OCI-LY1 (cell line): ENCODE results near the gene CACNA2D1.
"Not testable (repeated sequence)": the region's sequence is repeated elsewhere in the genome, so short reads cannot be mapped to it uniquely, and the experiment has no call there.

ENCODE experiments used
- H2AFZ ChIP-seq: fragments of 200-600 bp; sonication (generic), shearing (Covaris generic); 2 replicates; pipeline ENCODE4 v1.6.0; 2014; ENCODE audit warnings: antibody characterized with exemption, mild to moderate bottlenecking, low read length
- H3F3A ChIP-seq: fragments of 200-600 bp; sonication (generic), shearing (Covaris generic); 2 replicates; pipeline ENCODE4 v1.6.0; 2014; ENCODE audit warnings: mild to moderate bottlenecking, antibody characterized with exemption, low read length, moderate library complexity; ENCODE audit not compliant: insufficient read depth
- H3K27ac ChIP-seq: fragments of 200-600 bp; sonication (generic); 2 replicates; pipeline ENCODE4 v1.5.1; 2014; ENCODE audit warnings: low read length, mixed run types, mild to moderate bottlenecking, low read depth; ENCODE audit not compliant: poor library complexity, severe bottlenecking
- H3K27me3 ChIP-seq: fragments of 200-600 bp; sonication (generic); 2 replicates; pipeline ENCODE4 v1.6.0; 2014; ENCODE audit warnings: antibody characterized with exemption, mild to moderate bottlenecking, low read length, moderate library complexity; ENCODE audit not compliant: insufficient read depth
- H3K36me3 ChIP-seq: fragments of 200-600 bp; sonication (generic); 2 replicates; pipeline ENCODE4 v1.6.1; 2014; ENCODE audit warnings: mild to moderate bottlenecking, antibody characterized with exemption, low read length, moderate library complexity, mixed read lengths; ENCODE audit not compliant: insufficient read depth
- H3K4me1 ChIP-seq: fragments of 200-600 bp; sonication (generic); 2 replicates; pipeline ENCODE4 v1.5.1; 2014; ENCODE audit warnings: mild to moderate bottlenecking, low read length, moderate library complexity; ENCODE audit not compliant: insufficient read depth, severe bottlenecking
- H3K4me2 ChIP-seq: fragments of 200-600 bp; sonication (generic), shearing (Covaris generic); 2 replicates; pipeline ENCODE4 v1.6.1; 2014; ENCODE audit warnings: low read length
- H3K4me3 ChIP-seq: fragments of 200-600 bp; sonication (generic); 2 replicates; pipeline ENCODE4 v1.5.1; 2014; ENCODE audit warnings: low read length, low read depth, mild to moderate bottlenecking, mixed read lengths; ENCODE audit not compliant: poor library complexity, severe bottlenecking
- H3K79me2 ChIP-seq: fragments of 200-600 bp; shearing (Covaris generic); 2 replicates; pipeline ENCODE4 v1.6.1; 2016; ENCODE audit warnings: mixed run types, low read length, mixed read lengths; ENCODE audit not compliant: insufficient read depth
- H3K9ac ChIP-seq: fragments of 200-600 bp; sonication (generic), shearing (Covaris generic); 2 replicates; pipeline ENCODE4 v1.6.1; 2014; ENCODE audit warnings: mild to moderate bottlenecking, low read length, mixed read lengths
- H3K9me2 ChIP-seq: fragments of 200-600 bp; sonication (generic), shearing (Covaris generic); 2 replicates; pipeline ENCODE4 v1.6.1; 2014; ENCODE audit warnings: low read depth, mild to moderate bottlenecking, low read length, mixed read lengths
- H3K9me3 ChIP-seq: fragments of 200-600 bp; shearing (Covaris generic); 2 replicates; pipeline ENCODE4 v1.6.1; 2014; ENCODE audit warnings: low read length, mixed read lengths
- H4K20me1 ChIP-seq: fragments of 200-600 bp; sonication (generic), shearing (Covaris generic); 2 replicates; pipeline ENCODE4 v1.6.0; 2016; ENCODE audit warnings: mild to moderate bottlenecking, low read length; ENCODE audit not compliant: insufficient read depth
- EZH2 ChIP-seq: fragments of 200-600 bp; sonication (generic), shearing (Covaris generic); IDR thresholded peaks from 2 replicates; pipeline ENCODE4 v1.8.0; 2017; ENCODE audit warnings: borderline replicate concordance, mixed run types, mild to moderate bottlenecking, antibody characterized with exemption, low read length, moderate library complexity, mixed read lengths
- TF ChIP-seq, protein P1 (sequence below): fragments of 200-600 bp; sonication (generic), shearing (Covaris generic); IDR thresholded peaks from 2 replicates; pipeline ENCODE4 v1.5.1; 2017; ENCODE audit warnings: mild to moderate bottlenecking, antibody characterized with exemption, low read length, moderate library complexity, mixed read lengths

CACNA2D1 gene

DNA sequence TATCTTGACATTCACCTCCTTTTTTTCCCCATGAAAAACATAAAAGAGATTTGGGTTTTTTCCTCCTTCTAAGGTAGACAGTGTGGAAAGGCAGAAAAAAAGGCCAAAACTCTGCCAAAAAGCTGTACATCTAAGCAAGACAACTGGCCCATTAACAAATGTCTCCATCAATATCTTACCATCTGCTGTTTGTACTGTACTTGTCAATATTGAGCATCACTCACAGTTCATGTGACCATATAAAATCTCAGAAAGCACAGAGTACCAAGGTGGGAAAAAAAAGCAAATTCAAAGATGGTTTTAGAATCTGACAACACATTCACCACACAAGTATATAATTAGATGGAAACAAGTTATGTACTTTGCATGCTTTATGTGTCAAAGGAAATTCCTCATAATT lies 52.6 kb downstream of the CACNA2D1 start:
- Histone ChIP-seq H2AFZ (no peak overlapping the region), H3K4me2 (no peak overlapping the region)

DNA sequence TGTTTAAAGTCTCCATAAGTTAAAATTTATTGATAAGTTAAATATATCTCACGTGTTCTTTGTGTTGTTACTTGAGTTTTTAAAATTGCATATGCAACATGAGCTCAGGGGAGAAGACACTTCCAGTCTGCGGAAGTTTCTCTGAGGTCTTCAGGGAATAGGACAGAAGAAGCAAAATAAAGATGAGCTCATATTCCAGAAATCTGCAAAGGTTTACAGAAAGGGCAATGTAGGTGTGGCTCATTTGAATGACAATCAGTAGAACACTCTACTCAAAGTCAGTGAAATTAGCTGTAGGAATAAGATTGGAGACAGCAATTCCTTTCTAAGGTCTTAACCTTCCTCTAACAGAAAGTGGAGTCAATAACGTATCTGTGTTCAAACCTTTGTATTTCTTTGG lies 53.7 kb downstream of the CACNA2D1 start:
- Histone ChIP-seq H3K9me3 (0 out of 2 replicates have a peak, but pooled peaks cover 2% of the 10 kb centered on the region), H3K9ac (no peak overlapping the region), H3F3A (no peaks in the 10 kb centered on the region), H3K4me3 (no peak overlapping the region), H3K27me3 (no peaks in the 10 kb centered on the region), H3K4me2 (no peak overlapping the region), H4K20me1 (no peaks in the 10 kb centered on the region), H3K27ac (no peak overlapping the region), H3K9me2 (no peaks in the 10 kb centered on the region), H3K79me2 (no peaks in the 10 kb centered on the region), H3K36me3 (no peaks in the 10 kb centered on the region), H3K4me1 (no peaks in the 10 kb centered on the region), H2AFZ (no peak overlapping the region)
- TF ChIP-seq EZH2, result no peak
- TF ChIP-seq, protein P1, sequence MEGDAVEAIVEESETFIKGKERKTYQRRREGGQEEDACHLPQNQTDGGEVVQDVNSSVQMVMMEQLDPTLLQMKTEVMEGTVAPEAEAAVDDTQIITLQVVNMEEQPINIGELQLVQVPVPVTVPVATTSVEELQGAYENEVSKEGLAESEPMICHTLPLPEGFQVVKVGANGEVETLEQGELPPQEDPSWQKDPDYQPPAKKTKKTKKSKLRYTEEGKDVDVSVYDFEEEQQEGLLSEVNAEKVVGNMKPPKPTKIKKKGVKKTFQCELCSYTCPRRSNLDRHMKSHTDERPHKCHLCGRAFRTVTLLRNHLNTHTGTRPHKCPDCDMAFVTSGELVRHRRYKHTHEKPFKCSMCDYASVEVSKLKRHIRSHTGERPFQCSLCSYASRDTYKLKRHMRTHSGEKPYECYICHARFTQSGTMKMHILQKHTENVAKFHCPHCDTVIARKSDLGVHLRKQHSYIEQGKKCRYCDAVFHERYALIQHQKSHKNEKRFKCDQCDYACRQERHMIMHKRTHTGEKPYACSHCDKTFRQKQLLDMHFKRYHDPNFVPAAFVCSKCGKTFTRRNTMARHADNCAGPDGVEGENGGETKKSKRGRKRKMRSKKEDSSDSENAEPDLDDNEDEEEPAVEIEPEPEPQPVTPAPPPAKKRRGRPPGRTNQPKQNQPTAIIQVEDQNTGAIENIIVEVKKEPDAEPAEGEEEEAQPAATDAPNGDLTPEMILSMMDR, result no peak

More for the DNA sequence above, 52.6 kb downstream of the CACNA2D1 start:
- 0 out of 2 replicates have a peak, but pooled peaks cover 2% of the 10 kb centered on the region for H3K9me3 ChIP-seq
- H3K4me1 ChIP-seq, result no peaks in the 10 kb centered on the region
- no peaks in the 10 kb centered on the region for H3F3A ChIP-seq
- H3K79me2 ChIP-seq, result no peaks in the 10 kb centered on the region
- TF ChIP-seq, protein P1, result no peak
- TF ChIP-seq EZH2, result no peak
- H3K4me3 ChIP-seq, result no peak overlapping the region
- H4K20me1 ChIP-seq, result no peaks in the 10 kb centered on the region
- no peak overlapping the region for H3K9ac ChIP-seq
- no peaks in the 10 kb centered on the region for H3K27me3 ChIP-seq
- H3K27ac ChIP-seq, result no peak overlapping the region
- no peaks in the 10 kb centered on the region for H3K9me2 ChIP-seq
- H3K36me3 ChIP-seq, result no peaks in the 10 kb centered on the region

DNA sequence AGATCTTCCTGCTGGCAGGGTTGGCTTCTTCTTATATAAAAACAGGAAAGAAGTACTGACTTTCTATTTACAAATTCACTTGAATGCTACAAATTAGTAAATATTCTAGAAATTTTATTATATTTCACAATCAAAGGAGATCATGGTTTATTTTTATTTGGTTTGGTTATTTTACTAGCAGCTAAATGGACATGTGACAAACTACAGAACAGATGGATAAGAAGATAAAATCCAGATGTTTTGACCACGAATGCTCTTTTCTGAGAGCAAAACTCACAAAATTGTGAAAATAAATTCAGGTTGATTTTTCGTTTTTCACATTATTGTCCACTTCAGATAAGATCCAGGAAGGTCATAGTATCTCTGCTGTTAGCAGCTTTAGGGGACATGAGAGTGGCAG lies 55.4 kb downstream of the CACNA2D1 start:
- Histone ChIP-seq H3K9ac (no peak overlapping the region), H2AFZ (no peak overlapping the region), H4K20me1 (no peaks in the 10 kb centered on the region), H3K4me1 (no peaks in the 10 kb centered on the region), H3K27me3 (no peaks in the 10 kb centered on the region), H3K79me2 (no peaks in the 10 kb centered on the region), H3K9me3 (0 out of 2 replicates have a peak, but pooled peaks cover 2% of the 10 kb centered on the region), H3K4me3 (no peak overlapping the region), H3F3A (no peaks in the 10 kb centered on the region), H3K27ac (no peak overlapping the region), H3K9me2 (no peaks in the 10 kb centered on the region), H3K36me3 (no peaks in the 10 kb centered on the region), H3K4me2 (no peak overlapping the region)
- TF ChIP-seq, protein P1, result no peak
- TF ChIP-seq EZH2, result no peak

DNA sequence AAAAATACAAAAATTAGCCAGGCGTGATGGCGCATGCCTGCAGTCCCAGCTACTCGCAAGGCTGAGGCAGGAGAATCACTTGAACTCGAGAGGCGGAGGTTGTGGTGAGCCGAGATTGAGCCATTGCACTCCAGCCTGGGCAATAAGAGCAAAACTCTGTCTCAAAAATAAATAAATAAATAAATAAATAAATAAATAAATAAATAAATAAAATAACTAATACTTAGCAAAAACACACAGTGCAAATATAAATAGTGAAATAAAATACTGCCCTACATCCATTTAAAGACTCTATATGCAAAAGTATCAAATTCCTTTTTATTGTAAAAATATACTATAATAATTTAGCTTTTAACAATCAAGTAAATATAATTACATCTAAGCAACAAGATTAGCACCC lies 57.0 kb downstream of the CACNA2D1 start:
- not testable (repeated sequence) for H3K4me3 ChIP-seq, H3F3A ChIP-seq, H3K27me3 ChIP-seq, H3K27ac ChIP-seq, H3K4me1 ChIP-seq, H4K20me1 ChIP-seq, H3K9me3 ChIP-seq, H3K36me3 ChIP-seq, H3K9ac ChIP-seq, H2AFZ ChIP-seq, H3K79me2 ChIP-seq, H3K9me2 ChIP-seq, H3K4me2 ChIP-seq
